Gastrocnemius medialis (tissue), 4 donors: ENCODE data around the gene RHOT1. TPM values are rescaled to one million over a fixed set of nuclear protein-coding genes. Genes with fewer than 3 reads are reported as not detected.
"Not testable (repeated sequence)": the region's sequence is repeated elsewhere in the genome, so short reads cannot be mapped to it uniquely, and the experiment has no call there.

Source experiments
- ATAC-seq, 2 donors: fragments of 150-250 bp; one replicate each; pipeline ENCODE4 v1.9.1; 2016
- DNase-seq, 2 donors: peaks; one replicate each; pipeline ENCODE4 v3.0.0-alpha.2; 2019
- H3K27ac ChIP-seq, 4 donors: fragments of 200-600 bp; sonication (generic); 1 replicate in 1 of 4; 2 replicates in 3 of 4; pipeline ENCODE4 v1.5.1; 2016 to 2018; ENCODE audit warnings: mild to moderate bottlenecking in 2 of 4, moderate library complexity in 1 of 4
- H3K27me3 ChIP-seq, 3 donors: fragments of 200-600 bp; sonication (generic) in 2 of 3; 1 replicate in 1 of 3; 2 replicates in 2 of 3; pipeline versions ENCODE4 v1.5.1 to v1.6.0; 2016 to 2019; ENCODE audit warnings: mild to moderate bottlenecking in 1 of 3, moderate library complexity in 1 of 3
- H3K36me3 ChIP-seq, 2 donors: fragments of 200-600 bp; sonication (generic) in 1 of 2; one replicate each; pipeline ENCODE4 v1.5.1; 2017 to 2018
- H3K4me1 ChIP-seq, 2 donors: fragments of 200-600 bp; sonication (generic) in 1 of 2; one replicate each; pipeline ENCODE4 v1.5.1; 2016 to 2017; ENCODE audit warnings: mild to moderate bottlenecking in 2 of 2
- H3K4me3 ChIP-seq, 4 donors: fragments of 200-600 bp; sonication (generic) in 3 of 4; 1 replicate in 1 of 4; 2 replicates in 3 of 4; pipeline ENCODE4 v1.5.1; 2016 to 2019; ENCODE audit warnings: mild to moderate bottlenecking in 2 of 4
- H3K9me3 ChIP-seq, 3 donors: fragments of 200-600 bp; sonication (generic) in 2 of 3; 1 replicate in 1 of 3; 2 replicates in 2 of 3; pipeline ENCODE4 v1.5.1; 2016 to 2019
- POLR2A ChIP-seq, 2 donors: fragments of 450-650 bp; IDR thresholded peaks; one replicate each; pipeline ENCODE4 v1.6.1; 2017; ENCODE audit warnings: antibody characterized with exemption in 2 of 2, mild to moderate bottlenecking in 2 of 2, moderate library complexity in 2 of 2
- in situ Hi-C, 4 donors: fragments of 200-750 bp; cut with MboI; loops; one replicate each; pipeline versions ENCODE4 v1.15.0 to v1.8.0; 2017; ENCODE audit warnings: low sequenced_read_pairs in 4 of 4
- intact Hi-C: fragments of 100-400 bp; cut with DNase I; formaldehyde crosslinking; loops from one replicate; pipeline ENCODE4 v1.15.1; 2023; ENCODE audit warnings: low total_unique reads
- total RNA-seq, 4 donors: library from RNA; depleted of rRNA; stranded (reverse); fragments of >200 nt; gene quantifications; one replicate each; pipeline versions ENCODE4 v1.1.0 to v1.2.3, GENCODE V29; 2016
- TF ChIP-seq, protein P1 (sequence below), 5 experiments: fragments of 450-650 bp in 3 of 5; fragments of 200-600 bp in 2 of 5; sonication (generic) in 2 of 5; IDR thresholded peaks in 4 of 5; conservative IDR thresholded peaks in 1 of 5; 1 replicate in 4 of 5; 2 replicates in 1 of 5; pipeline ENCODE4 v1.5.1; 2016 to 2019; ENCODE audit warnings: antibody characterized with exemption in 5 of 5, mild to moderate bottlenecking in 3 of 5, moderate library complexity in 3 of 5

The RHOT1 gene
- total RNA-seq, 4 donors from 2014 or later: 30.8 to 67.5 (median 36.2) TPM

DNA sequence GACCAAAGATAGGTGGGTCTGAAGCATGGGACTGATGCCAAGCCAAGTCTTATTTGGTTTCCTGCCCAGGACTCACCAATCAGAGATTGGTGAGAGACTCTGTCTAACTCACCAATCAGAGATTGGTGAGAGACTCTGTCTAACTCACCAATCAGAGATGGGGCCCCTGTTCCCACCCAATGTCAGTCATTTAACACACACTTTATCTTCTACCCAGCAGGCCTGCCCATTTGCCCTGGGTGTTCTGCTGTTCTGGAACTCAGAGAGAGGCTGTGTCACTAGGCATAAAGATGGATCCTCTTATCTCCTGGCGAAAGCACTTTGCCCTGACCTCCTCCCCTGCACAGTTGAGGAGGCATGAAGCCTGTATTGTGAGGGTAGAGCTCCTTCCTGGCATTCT is 5.4 kb upstream of the RHOT1 start:
- in situ Hi-C loops: no loop called here
- no peak for ATAC-seq
- Histone ChIP-seq H3K9me3 (no peaks in the 10 kb centered on the region), H3K4me1 (peaks cover 0 to 8% of the 10 kb centered on the region in 2 donors), H3K4me3 (no peak overlapping the region), H3K36me3 (no peaks in the 10 kb centered on the region), H3K27ac (no peak overlapping the region), H3K27me3 (no peaks in the 10 kb centered on the region)
- DNase-seq: no peak
- TF ChIP-seq, protein P1, sequence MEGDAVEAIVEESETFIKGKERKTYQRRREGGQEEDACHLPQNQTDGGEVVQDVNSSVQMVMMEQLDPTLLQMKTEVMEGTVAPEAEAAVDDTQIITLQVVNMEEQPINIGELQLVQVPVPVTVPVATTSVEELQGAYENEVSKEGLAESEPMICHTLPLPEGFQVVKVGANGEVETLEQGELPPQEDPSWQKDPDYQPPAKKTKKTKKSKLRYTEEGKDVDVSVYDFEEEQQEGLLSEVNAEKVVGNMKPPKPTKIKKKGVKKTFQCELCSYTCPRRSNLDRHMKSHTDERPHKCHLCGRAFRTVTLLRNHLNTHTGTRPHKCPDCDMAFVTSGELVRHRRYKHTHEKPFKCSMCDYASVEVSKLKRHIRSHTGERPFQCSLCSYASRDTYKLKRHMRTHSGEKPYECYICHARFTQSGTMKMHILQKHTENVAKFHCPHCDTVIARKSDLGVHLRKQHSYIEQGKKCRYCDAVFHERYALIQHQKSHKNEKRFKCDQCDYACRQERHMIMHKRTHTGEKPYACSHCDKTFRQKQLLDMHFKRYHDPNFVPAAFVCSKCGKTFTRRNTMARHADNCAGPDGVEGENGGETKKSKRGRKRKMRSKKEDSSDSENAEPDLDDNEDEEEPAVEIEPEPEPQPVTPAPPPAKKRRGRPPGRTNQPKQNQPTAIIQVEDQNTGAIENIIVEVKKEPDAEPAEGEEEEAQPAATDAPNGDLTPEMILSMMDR (IDR thresholded peaks at IDR 0.05 in 4 of 5, conservative IDR thresholded peaks at IDR 0.05 in 1 of 5): no peak
- TF ChIP-seq POLR2A (IDR thresholded peaks at IDR 0.05): no peak
- intact Hi-C loops: no loop called here

DNA sequence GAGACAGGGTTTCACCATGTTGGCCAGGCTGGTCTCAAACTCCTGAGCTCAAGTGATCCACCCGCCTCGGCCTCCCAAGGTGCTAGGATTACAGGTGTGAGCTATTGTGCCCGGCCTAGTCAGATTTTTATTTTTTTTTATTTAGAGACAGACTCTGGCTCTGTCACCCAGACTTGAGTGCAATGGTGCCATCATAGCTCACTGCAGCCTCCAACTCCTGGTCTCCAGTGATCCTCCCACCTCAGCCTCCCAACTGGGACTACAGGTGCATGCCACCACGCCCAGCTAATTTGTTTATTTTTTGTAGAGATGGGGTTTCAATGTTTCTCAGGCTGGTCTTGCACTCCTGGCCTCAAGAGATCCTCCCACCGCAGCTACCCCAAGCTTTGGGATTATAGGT is 2.8 kb upstream of the RHOT1 start:
- intact Hi-C loops, H3K27me3 ChIP-seq, H3K36me3 ChIP-seq, H3K4me3 ChIP-seq, ATAC-seq, H3K9me3 ChIP-seq, DNase-seq, in situ Hi-C loops, H3K27ac ChIP-seq: not testable (repeated sequence)
- H3K4me1 ChIP-seq: peaks cover 11 to 21% of the 10 kb centered on the region in 2 donors

DNA sequence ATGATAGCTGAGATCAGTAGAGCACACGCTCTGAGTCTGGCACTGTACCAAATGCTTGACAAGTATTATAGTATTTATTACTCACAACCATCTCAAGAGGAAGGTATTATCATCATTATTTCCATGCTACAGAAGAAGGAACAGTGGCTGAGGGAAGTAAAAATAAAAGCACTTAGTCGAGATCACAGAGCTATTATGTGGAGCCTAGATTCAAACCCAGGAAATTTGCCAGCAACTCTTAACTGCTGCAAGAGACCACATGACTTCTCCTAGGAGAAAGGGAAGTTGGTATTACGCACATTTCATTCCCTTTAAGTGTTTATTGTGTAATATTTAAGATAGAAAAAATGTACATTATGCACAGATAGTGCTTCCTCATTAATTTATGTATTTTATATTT is 1.0 kb upstream of the RHOT1 start:
- peak overlapping the region; percentile 89 to 98 (median 92) for H3K27ac ChIP-seq
- peak; percentile 36 for DNase-seq
- intact Hi-C loops: loop anchor here (5.0 kb wide), 1 partner anchor 1664 kb away; the partner anchor contains the start of gene GOSR1
- H3K9me3 ChIP-seq: no peaks in the 10 kb centered on the region
- peak overlapping the region; percentile 71 to 96 (median 88) for H3K4me3 ChIP-seq
- in situ Hi-C loops: loop anchor here in 2 of 4 donors (5.0 to 10.0 kb wide), 2 partner anchors 126 to 134 kb away; partner anchors contain the start of gene LRRC37B (in 1 of the 2)
- peaks cover 20 to 27% of the 10 kb centered on the region in 2 donors for H3K4me1 ChIP-seq
- H3K27me3 ChIP-seq: no peaks in the 10 kb centered on the region
- TF ChIP-seq POLR2A (IDR thresholded peaks at IDR 0.05): no peak
- TF ChIP-seq, protein P1 (IDR thresholded peaks at IDR 0.05 in 4 of 5, conservative IDR thresholded peaks at IDR 0.05 in 1 of 5): no peak
- no peaks in the 10 kb centered on the region for H3K36me3 ChIP-seq
- peak; percentile 45 to 54 for ATAC-seq

DNA sequence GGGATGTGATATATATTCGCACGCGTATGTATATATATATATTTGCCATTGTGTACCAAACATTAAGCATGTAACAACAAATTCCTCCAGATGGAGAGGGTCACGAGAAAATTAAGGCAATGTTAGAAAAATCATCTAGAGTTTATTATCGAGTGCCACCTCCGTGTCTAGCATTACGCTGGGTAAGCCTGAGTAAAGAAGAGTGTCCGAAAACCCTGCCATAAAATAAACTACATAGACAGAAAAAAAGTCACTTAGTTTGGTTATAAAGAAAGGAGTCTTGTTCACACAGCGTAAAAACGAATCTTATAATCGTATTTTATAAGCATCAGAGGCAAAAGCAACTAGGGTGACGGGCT is 644 bp upstream of the RHOT1 start:
- DNase-seq (no peak), ATAC-seq (peak; percentile 0 to 4)
- in situ Hi-C loops: loop anchor here in 2 of 4 donors (5.0 to 10.0 kb wide), 2 partner anchors 127 to 134 kb away; partner anchors contain the start of gene LRRC37B (in 1 of the 2)
- intact Hi-C loops: loop anchor here (2.0 to 5.0 kb wide), 2 partner anchors 135 to 1664 kb away; partner anchors contain the start of genes GOSR1 and LRRC37B
- H3K36me3 ChIP-seq: no peaks in the 10 kb centered on the region
- TF ChIP-seq POLR2A (IDR thresholded peaks at IDR 0.05): no peak
- TF ChIP-seq, protein P1 (IDR thresholded peaks at IDR 0.05 in 4 of 5, conservative IDR thresholded peaks at IDR 0.05 in 1 of 5): no peak
- H3K9me3 ChIP-seq: no peaks in the 10 kb centered on the region
- H3K27ac ChIP-seq: peak overlapping the region; percentile 89 to 98 (median 92)
- H3K4me3 ChIP-seq: peak overlapping the region; percentile 71 to 96 (median 88)
- H3K4me1 ChIP-seq: peaks cover 20 to 27% of the 10 kb centered on the region in 2 donors
- H3K27me3 ChIP-seq: no peaks in the 10 kb centered on the region

DNA sequence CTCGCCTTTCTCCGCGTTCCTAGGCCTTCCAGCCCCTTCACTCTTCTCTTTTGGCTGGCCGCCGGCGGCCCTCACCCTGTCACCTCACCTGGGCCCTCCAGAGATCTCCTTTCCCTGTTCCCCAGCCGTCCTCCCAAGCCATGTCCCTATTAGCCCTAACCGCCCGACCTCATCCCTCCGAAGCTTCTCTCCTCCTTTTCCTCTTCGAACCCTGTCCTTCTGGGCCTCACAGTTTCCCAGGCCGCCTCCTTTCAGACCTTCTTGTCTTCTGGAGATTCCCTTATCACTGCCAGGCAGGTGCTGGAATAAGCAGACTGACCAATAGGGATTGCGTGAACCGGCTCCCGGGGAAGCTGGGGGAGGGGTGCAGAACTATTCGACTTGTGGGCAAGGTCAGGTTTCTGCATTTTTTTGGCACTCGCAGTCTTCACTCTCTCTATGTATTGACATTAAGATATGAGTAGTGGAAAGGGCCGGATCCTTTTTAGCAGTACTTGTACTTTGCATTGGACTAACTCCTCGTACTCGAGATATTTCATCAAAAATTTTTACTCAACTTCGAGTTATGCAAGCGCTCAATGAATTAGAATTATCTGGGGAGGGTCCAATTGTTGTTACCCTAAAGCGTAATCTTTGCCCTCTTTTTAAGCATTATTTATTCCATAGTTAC is 690 bp downstream of the RHOT1 start:
- peak overlapping the region; percentile 71 to 96 (median 88) for H3K4me3 ChIP-seq
- peak; percentile 76 to 82 for DNase-seq
- peak overlapping the region; percentile 89 to 98 (median 92) for H3K27ac ChIP-seq
- ATAC-seq: peak; percentile 64 to 70
- H3K4me1 ChIP-seq: peaks cover 20 to 27% of the 10 kb centered on the region in 2 donors
- in situ Hi-C loops: loop anchor here in 2 of 4 donors (5.0 to 10.0 kb wide), 2 partner anchors 128 to 136 kb away; partner anchors contain the start of gene LRRC37B (in 1 of the 2)
- H3K27me3 ChIP-seq: no peaks in the 10 kb centered on the region
- H3K36me3 ChIP-seq: no peaks in the 10 kb centered on the region
- intact Hi-C loops: loop anchor here (2.0 to 5.0 kb wide), 2 partner anchors 136 to 1666 kb away; partner anchors contain the start of genes GOSR1 and LRRC37B
- no peak for TF ChIP-seq POLR2A (IDR thresholded peaks at IDR 0.05)
- TF ChIP-seq, protein P1 (IDR thresholded peaks at IDR 0.05 in 4 of 5, conservative IDR thresholded peaks at IDR 0.05 in 1 of 5): no peak
- no peaks in the 10 kb centered on the region for H3K9me3 ChIP-seq
